HepG2 (cell line): ENCODE data around the gene KANTR. TPM values are rescaled to one million over a fixed set of nuclear protein-coding genes. Genes with fewer than 3 reads are reported as not detected.

ENCODE experiments used
- HDAC1 ChIP-seq: sonication (generic); formaldehyde crosslinking; IDR thresholded peaks from 2 replicates; pipeline ENCODE4 v1.5.1; 2020; ENCODE audit warnings: mild to moderate bottlenecking, missing genetic modification reagents
- HDAC6 ChIP-seq: fragments of 200-600 bp; sonication (generic); IDR thresholded peaks from 2 replicates; pipeline ENCODE4 v1.7.0; 2017; ENCODE audit warnings: mild to moderate bottlenecking, antibody characterized with exemption, low read length, low read depth
- KAT7 ChIP-seq: IDR thresholded peaks from 2 replicates; pipeline ENCODE4 v1.6.1; 2018; ENCODE audit warnings: borderline replicate concordance, missing compliant biosample characterization
- MED13 ChIP-seq: sonication (generic); formaldehyde crosslinking; IDR thresholded peaks from 2 replicates; pipeline ENCODE4 v1.5.0; 2020; ENCODE audit warnings: missing genetic modification reagents
- NFAT5 ChIP-seq: sonication (generic); formaldehyde crosslinking; IDR thresholded peaks from 2 replicates; pipeline ENCODE4 v1.4.0; 2020; ENCODE audit warnings: missing genetic modification reagents
- NFATC3 ChIP-seq: sonication (generic); formaldehyde crosslinking; IDR thresholded peaks from 2 replicates; pipeline ENCODE4 v1.5.1; 2020; ENCODE audit warnings: mild to moderate bottlenecking, missing genetic modification reagents
- PHF21A ChIP-seq: sonication (generic); formaldehyde crosslinking; IDR thresholded peaks from 2 replicates; pipeline ENCODE4 v1.5.0; 2020; ENCODE audit warnings: mild to moderate bottlenecking, missing genetic modification reagents
- RERE ChIP-seq: IDR thresholded peaks from 2 replicates; pipeline ENCODE4 v1.6.1; 2016; ENCODE audit warnings: low read depth, missing genetic modification reagents, missing compliant biosample characterization
- SRY ChIP-seq: sonication (generic); formaldehyde crosslinking; IDR thresholded peaks from 2 replicates; pipeline ENCODE4 v1.8.0; 2022; ENCODE audit warnings: mild to moderate bottlenecking, missing genetic modification reagents
- TSC22D2 ChIP-seq: sonication (generic); formaldehyde crosslinking; IDR thresholded peaks from 2 replicates; pipeline ENCODE4 v1.5.1; 2020; ENCODE audit warnings: missing genetic modification reagents, mild to moderate bottlenecking, borderline replicate concordance
- ZNF30 ChIP-seq: sonication (generic); formaldehyde crosslinking; IDR thresholded peaks from 2 replicates; pipeline ENCODE4 v1.5.0; 2020; ENCODE audit warnings: mild to moderate bottlenecking, missing genetic modification reagents
- ZNF496 ChIP-seq: sonication (generic); formaldehyde crosslinking; IDR thresholded peaks from 2 replicates; pipeline ENCODE4 v1.8.1; 2023; ENCODE audit warnings: mild to moderate bottlenecking, moderate library complexity, missing genetic modification reagents; ENCODE audit not compliant: insufficient replicate concordance
- ZNF614 ChIP-seq: IDR thresholded peaks from 2 replicates; pipeline ENCODE4 v1.6.1; 2018; ENCODE audit warnings: missing biosample characterization, missing genetic modification reagents, inconsistent platforms, borderline replicate concordance
- ZNF747 ChIP-seq: sonication (generic); formaldehyde crosslinking; IDR thresholded peaks from 2 replicates; pipeline ENCODE4 v1.8.1; 2023; ENCODE audit warnings: missing genetic modification reagents, mild to moderate bottlenecking, borderline replicate concordance
- polyA plus RNA-seq, 8 experiments: library from polyadenylated mRNA; depleted of rRNA in 3 of 8; stranded (reverse) in 7 of 8; unstranded in 1 of 8; fragments of >200 nt; fragmentation: Illumina TruSeq in 4 of 8; extraction: Trizol in 4 of 8; gene quantifications; 2 replicates each; pipeline versions ENCODE4 v1.2.1 to v1.2.3, GENCODE V29; 2011 to 2016; ENCODE audit warnings: low read depth in 4 of 8, missing spikeins in 1 of 8, mixed read lengths in 1 of 8; ENCODE audit not compliant: insufficient read depth in 1 of 8
- total RNA-seq, 5 experiments: library from RNA; depleted of rRNA; stranded (reverse); fragments of >200 nt; fragmentation: Illumina TruSeq; extraction: Trizol; gene quantifications; 2 replicates each; pipeline ENCODE4 v1.2.3, GENCODE V29; 2016; ENCODE audit warnings: low read depth in 1 of 5
- TF ChIP-seq, protein P1 (sequence below): sonication (generic); formaldehyde crosslinking; IDR thresholded peaks from 2 replicates; pipeline ENCODE4 v1.4.0; 2020; ENCODE audit warnings: missing genetic modification reagents

Gene KANTR
- total and polyA plus RNA-seq, 2 of the 13 experiments (the other 11 are each of a cell fraction or from before 2014, with no cell fraction given): 4.4 to 9.0 TPM

GRCh38 chrX:53081925-53082772 is 11.8 kb upstream of the KANTR start, which contains the start of gene TSPYL2 (continued):
- no peak for TF ChIP-seq NFAT5 (CRISPR knock-in tag)
- TF ChIP-seq HDAC1: no peak
- no peak for TF ChIP-seq SRY (CRISPR knock-in tag)
- no peak for TF ChIP-seq ZNF747 (CRISPR knock-in tag)
- TF ChIP-seq, protein P1, sequence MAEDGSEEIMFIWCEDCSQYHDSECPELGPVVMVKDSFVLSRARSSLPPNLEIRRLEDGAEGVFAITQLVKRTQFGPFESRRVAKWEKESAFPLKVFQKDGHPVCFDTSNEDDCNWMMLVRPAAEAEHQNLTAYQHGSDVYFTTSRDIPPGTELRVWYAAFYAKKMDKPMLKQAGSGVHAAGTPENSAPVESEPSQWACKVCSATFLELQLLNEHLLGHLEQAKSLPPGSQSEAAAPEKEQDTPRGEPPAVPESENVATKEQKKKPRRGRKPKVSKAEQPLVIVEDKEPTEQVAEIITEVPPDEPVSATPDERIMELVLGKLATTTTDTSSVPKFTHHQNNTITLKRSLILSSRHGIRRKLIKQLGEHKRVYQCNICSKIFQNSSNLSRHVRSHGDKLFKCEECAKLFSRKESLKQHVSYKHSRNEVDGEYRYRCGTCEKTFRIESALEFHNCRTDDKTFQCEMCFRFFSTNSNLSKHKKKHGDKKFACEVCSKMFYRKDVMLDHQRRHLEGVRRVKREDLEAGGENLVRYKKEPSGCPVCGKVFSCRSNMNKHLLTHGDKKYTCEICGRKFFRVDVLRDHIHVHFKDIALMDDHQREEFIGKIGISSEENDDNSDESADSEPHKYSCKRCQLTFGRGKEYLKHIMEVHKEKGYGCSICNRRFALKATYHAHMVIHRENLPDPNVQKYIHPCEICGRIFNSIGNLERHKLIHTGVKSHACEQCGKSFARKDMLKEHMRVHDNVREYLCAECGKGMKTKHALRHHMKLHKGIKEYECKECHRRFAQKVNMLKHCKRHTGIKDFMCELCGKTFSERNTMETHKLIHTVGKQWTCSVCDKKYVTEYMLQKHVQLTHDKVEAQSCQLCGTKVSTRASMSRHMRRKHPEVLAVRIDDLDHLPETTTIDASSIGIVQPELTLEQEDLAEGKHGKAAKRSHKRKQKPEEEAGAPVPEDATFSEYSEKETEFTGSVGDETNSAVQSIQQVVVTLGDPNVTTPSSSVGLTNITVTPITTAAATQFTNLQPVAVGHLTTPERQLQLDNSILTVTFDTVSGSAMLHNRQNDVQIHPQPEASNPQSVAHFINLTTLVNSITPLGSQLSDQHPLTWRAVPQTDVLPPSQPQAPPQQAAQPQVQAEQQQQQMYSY (CRISPR knock-in tag): no peak
- no peak for TF ChIP-seq MED13 (CRISPR knock-in tag)
- no peak for TF ChIP-seq ZNF614 (CRISPR knock-in tag)
- no peak for TF ChIP-seq KAT7 (CRISPR knock-in tag)
- no peak for TF ChIP-seq ZNF496 (CRISPR knock-in tag)
- TF ChIP-seq RERE (CRISPR knock-in tag): no peak
- no peak for TF ChIP-seq NFATC3 (CRISPR knock-in tag)
- TF ChIP-seq HDAC6: no peak
- TF ChIP-seq PHF21A: no peak
- no peak for TF ChIP-seq ZNF30 (CRISPR knock-in tag)
- TF ChIP-seq TSC22D2 (CRISPR knock-in tag): no peak
